SU-DHL-6 (cell line): ENCODE data around the gene DIP2C.
"Not testable (repeated sequence)": the region's sequence is repeated elsewhere in the genome, so short reads cannot be mapped to it uniquely, and the experiment has no call there.

ENCODE experiments used
- H2AFZ ChIP-seq: fragments of 200-600 bp; sonication (generic); 2 replicates; pipeline ENCODE4 v1.6.1; 2014; ENCODE audit warnings: low read depth, mild to moderate bottlenecking, moderate library complexity, mixed read lengths, antibody characterized with exemption, low read length; ENCODE audit not compliant: severe bottlenecking
- H3F3A ChIP-seq: fragments of 200-600 bp; shearing (Covaris generic); 2 replicates; pipeline ENCODE4 v1.6.0; 2016; ENCODE audit warnings: antibody characterized with exemption, mild to moderate bottlenecking; ENCODE audit not compliant: insufficient read depth
- H3K27ac ChIP-seq: fragments of 200-600 bp; sonication (generic); 2 replicates; pipeline ENCODE4 v1.5.1; 2016; ENCODE audit warnings: low read depth, mild to moderate bottlenecking, low read length, moderate library complexity, mixed read lengths
- H3K27me3 ChIP-seq: fragments of 200-600 bp; sonication (generic), shearing (Covaris generic); 2 replicates; pipeline ENCODE4 v1.6.0; 2014; ENCODE audit warnings: mild to moderate bottlenecking, low read length
- H3K36me3 ChIP-seq: fragments of 200-600 bp; sonication (generic); 2 replicates; pipeline ENCODE4 v1.6.1; 2014; ENCODE audit warnings: mild to moderate bottlenecking, low read length, mixed read lengths
- H3K4me2 ChIP-seq: fragments of 300-600, 200-600 bp; shearing (Covaris generic), sonication (generic); 2 replicates; pipeline ENCODE4 v1.6.0; 2014; ENCODE audit warnings: low read length, low read depth, mild to moderate bottlenecking; ENCODE audit not compliant: poor library complexity, severe bottlenecking
- H3K4me3 ChIP-seq: fragments of 200-600 bp; sonication (generic); 2 replicates; pipeline ENCODE4 v1.5.1; 2014; ENCODE audit warnings: antibody characterized with exemption, low read length, mild to moderate bottlenecking, mixed read lengths; ENCODE audit not compliant: insufficient read depth, poor library complexity, severe bottlenecking
- H3K79me2 ChIP-seq: fragments of 200-600 bp; sonication (generic); 2 replicates; pipeline ENCODE4 v1.6.1; 2014; ENCODE audit warnings: mild to moderate bottlenecking, low read length, moderate library complexity; ENCODE audit not compliant: insufficient read depth
- H3K9ac ChIP-seq: fragments of 200-600 bp; sonication (generic); 2 replicates; pipeline ENCODE4 v1.7.0; 2014; ENCODE audit warnings: mild to moderate bottlenecking, low read length
- H3K9me2 ChIP-seq: fragments of 200-600 bp; sonication (generic); replicated peaks from 2 replicates; pipeline ENCODE4 v1.6.1; 2014; ENCODE audit warnings: low read length; ENCODE audit not compliant: insufficient read depth
- H3K9me3 ChIP-seq: fragments of 200-600 bp; sonication (generic); 2 replicates; pipeline ENCODE4 v1.6.1; 2014; ENCODE audit warnings: low read length, mixed read lengths; ENCODE audit not compliant: insufficient read depth
- H4K20me1 ChIP-seq: fragments of 200-600 bp; sonication (generic); 2 replicates; pipeline ENCODE4 v1.6.1; 2014; ENCODE audit warnings: low read depth, mild to moderate bottlenecking, antibody characterized with exemption, low read length, moderate library complexity, mixed read lengths
- EZH2phosphoT487 ChIP-seq: fragments of 200-600 bp; sonication (generic), shearing (Covaris generic); conservative IDR thresholded peaks from 2 replicates; pipeline ENCODE4 v1.6.1; 2018; ENCODE audit warnings: mild to moderate bottlenecking, antibody characterized with exemption, low read length, moderate library complexity, mixed read lengths
- TF ChIP-seq, protein P1 (sequence below): fragments of 200-600 bp; sonication (generic); IDR thresholded peaks from one replicate; pipeline ENCODE4 v1.5.1; 2017; ENCODE audit warnings: antibody characterized with exemption, mild to moderate bottlenecking, low read length, moderate library complexity; ENCODE audit not compliant: insufficient read depth, poor library complexity, severe bottlenecking

The DIP2C gene

DNA sequence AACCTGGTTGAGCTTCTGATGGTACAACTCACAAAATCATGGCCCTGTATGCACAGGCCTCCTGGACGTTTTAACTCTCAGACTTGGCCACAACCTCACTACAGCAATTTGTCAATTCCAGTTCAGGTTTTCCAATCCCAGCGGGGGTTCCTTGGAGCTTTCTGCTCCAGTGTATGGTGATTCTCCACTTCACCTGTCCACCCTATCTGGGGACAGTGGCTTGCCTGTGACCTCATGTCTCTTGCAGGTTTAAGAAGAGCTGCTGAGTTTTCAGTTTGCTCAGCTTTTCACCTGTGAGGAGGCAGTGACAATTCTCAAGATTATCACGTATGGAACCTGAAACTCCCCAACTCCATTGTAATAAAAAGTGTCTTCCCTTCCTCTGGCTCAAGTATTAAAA lies 254.1 kb downstream of the DIP2C start:
- H3K9ac ChIP-seq, result no peak overlapping the region
- H3F3A ChIP-seq, result peaks cover 7% of the 10 kb centered on the region; the same call in 1 of the 2 replicates
- no peaks in the 10 kb centered on the region for H3K79me2 ChIP-seq
- TF ChIP-seq EZH2phosphoT487, result no peak
- TF ChIP-seq, protein P1, sequence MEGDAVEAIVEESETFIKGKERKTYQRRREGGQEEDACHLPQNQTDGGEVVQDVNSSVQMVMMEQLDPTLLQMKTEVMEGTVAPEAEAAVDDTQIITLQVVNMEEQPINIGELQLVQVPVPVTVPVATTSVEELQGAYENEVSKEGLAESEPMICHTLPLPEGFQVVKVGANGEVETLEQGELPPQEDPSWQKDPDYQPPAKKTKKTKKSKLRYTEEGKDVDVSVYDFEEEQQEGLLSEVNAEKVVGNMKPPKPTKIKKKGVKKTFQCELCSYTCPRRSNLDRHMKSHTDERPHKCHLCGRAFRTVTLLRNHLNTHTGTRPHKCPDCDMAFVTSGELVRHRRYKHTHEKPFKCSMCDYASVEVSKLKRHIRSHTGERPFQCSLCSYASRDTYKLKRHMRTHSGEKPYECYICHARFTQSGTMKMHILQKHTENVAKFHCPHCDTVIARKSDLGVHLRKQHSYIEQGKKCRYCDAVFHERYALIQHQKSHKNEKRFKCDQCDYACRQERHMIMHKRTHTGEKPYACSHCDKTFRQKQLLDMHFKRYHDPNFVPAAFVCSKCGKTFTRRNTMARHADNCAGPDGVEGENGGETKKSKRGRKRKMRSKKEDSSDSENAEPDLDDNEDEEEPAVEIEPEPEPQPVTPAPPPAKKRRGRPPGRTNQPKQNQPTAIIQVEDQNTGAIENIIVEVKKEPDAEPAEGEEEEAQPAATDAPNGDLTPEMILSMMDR, result no peak
- H2AFZ ChIP-seq, result no peak overlapping the region
- no peaks in the 10 kb centered on the region for H4K20me1 ChIP-seq
- no peaks in the 10 kb centered on the region for H3K9me3 ChIP-seq
- no peak overlapping the region for H3K4me2 ChIP-seq
- no peak overlapping the region for H3K27ac ChIP-seq
- peaks cover 6% of the 10 kb centered on the region for H3K36me3 ChIP-seq
- no peaks in the 10 kb centered on the region for H3K27me3 ChIP-seq
- H3K9me2 ChIP-seq, result no peaks in the 10 kb centered on the region
- no peak overlapping the region for H3K4me3 ChIP-seq

DNA sequence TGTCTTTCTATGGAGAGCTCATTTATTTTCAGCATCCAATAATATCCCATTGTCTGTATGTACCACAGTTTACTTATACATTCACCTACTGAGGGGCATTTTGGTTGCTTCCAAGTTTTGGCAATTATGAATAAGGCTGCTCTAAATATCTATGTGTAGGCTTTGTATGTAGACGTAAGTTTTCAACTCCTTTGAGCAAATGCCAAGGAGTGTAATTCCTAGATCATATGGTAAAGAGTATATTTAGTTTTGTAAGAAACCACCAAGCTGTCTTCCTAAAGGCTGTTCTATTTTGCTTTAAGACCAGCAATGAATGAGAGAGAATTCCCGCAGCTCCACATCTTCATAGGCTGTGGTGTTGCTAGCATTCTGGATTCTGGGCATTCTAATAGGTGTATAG lies 259.8 kb downstream of the DIP2C start:
- Histone ChIP-seq H3K9me3 (no peaks in the 10 kb centered on the region), H3K9me2 (no peaks in the 10 kb centered on the region), H4K20me1 (no peaks in the 10 kb centered on the region), H3K4me3 (no peak overlapping the region), H3K79me2 (no peaks in the 10 kb centered on the region), H3K9ac (no peak overlapping the region), H3K4me2 (no peak overlapping the region), H3K27me3 (no peaks in the 10 kb centered on the region), H3K36me3 (peaks cover 6% of the 10 kb centered on the region), H3K27ac (no peak overlapping the region), H2AFZ (no peak overlapping the region), H3F3A (no peaks in the 10 kb centered on the region)
- no peak for TF ChIP-seq EZH2phosphoT487
- TF ChIP-seq, protein P1, result no peak

DNA sequence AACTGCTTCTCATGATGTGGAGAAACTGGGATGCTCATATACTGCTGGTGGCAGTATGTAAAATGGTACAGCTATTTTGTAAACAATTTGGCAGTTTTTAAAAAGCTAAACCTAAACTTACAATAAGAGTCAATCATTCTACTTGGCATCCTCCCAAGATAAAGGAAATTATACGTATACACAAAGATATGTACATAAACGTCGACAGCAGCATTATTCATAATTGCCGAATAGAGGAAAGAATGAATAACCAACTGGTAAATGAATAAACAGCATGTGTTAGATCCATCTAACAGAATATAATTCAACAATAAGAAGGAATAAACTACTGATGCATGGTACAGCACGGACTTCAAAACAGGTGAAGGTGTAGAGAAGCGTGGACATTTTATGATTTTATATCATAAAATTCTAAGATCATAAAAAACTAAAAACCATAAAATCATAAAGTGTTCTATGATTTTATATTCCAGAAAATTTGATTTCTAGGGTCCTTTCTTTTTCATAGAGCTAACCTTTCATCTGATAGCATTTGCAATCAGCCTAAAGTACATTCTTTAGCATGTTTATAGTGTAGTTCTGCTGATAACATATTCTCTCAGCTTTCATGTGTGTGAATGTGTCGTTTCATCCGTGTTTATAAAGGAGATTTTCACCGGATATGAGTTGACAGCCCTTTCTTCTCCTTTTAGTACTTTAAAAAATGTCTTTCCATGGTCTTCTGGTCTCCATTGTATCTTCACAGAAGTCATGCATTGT lies 261.5 kb downstream of the DIP2C start:
- no peak overlapping the region for H3K4me3 ChIP-seq
- no peaks in the 10 kb centered on the region for H3K79me2 ChIP-seq
- no peaks in the 10 kb centered on the region for H3K27me3 ChIP-seq
- H3K36me3 ChIP-seq, result peaks cover 4% of the 10 kb centered on the region; the same call in 1 of the 2 replicates
- no peaks in the 10 kb centered on the region for H3F3A ChIP-seq
- H3K9me2 ChIP-seq, result no peaks in the 10 kb centered on the region
- no peaks in the 10 kb centered on the region for H3K9me3 ChIP-seq
- TF ChIP-seq, protein P1, result no peak
- TF ChIP-seq EZH2phosphoT487, result no peak
- no peaks in the 10 kb centered on the region; the same call in 1 of the 2 replicates for H4K20me1 ChIP-seq
- H3K27ac ChIP-seq, result no peak overlapping the region
- no peak overlapping the region for H3K9ac ChIP-seq
- H3K4me2 ChIP-seq, result no peak overlapping the region
- H2AFZ ChIP-seq, result no peak overlapping the region

DNA sequence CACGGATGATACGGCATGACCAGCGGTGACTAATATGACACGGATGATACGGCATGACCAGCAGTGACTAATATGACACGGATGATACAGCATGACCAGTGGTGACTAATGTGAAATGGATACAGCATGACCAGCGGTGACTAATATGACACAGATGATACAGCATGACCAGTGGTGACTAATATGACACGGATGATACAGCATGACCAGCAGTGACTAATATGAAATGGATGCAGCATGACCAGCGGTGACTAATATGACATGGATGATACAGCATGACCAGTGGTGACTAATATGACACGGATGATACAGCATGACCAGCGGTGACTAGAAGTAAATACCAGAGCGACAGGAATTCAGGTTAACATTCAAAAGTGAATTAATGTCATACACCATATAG lies 264.1 kb downstream of the DIP2C start:
- not testable (repeated sequence) for H3K36me3 ChIP-seq, H3K9ac ChIP-seq, H4K20me1 ChIP-seq, H3K27ac ChIP-seq, H3K9me2 ChIP-seq, H3K4me2 ChIP-seq, H2AFZ ChIP-seq, H3K9me3 ChIP-seq, H3K27me3 ChIP-seq, H3K4me3 ChIP-seq, H3F3A ChIP-seq, H3K79me2 ChIP-seq

DNA sequence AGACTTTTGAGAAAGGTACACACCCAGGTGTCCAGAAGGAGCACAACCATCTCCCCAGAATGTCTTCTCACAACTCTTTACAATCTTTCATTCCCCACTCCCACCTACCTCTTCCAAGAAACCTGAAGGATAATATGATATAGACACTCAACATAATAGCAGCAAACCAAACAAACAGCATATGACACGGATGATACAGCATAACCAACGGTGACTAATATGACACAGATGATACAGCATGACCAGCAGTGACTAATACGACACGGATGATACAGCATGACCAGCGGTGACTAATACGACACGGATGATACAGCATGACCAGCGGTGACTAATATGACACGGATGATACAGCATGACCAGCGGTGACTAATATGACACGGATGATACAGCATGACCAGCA lies 264.7 kb downstream of the DIP2C start:
- not testable (repeated sequence) for H4K20me1 ChIP-seq, H3K9me2 ChIP-seq, H3K4me3 ChIP-seq, H3K27ac ChIP-seq, H3K36me3 ChIP-seq, H3K9ac ChIP-seq, H3F3A ChIP-seq, H2AFZ ChIP-seq, H3K4me2 ChIP-seq, H3K27me3 ChIP-seq, H3K79me2 ChIP-seq, H3K9me3 ChIP-seq
